ENCODE results near the gene FGF21. TPM values are rescaled to one million over a fixed set of nuclear protein-coding genes. Genes with fewer than 3 reads are reported as not detected.
"Not testable (repeated sequence)": the region's sequence is repeated elsewhere in the genome, so short reads cannot be mapped to it uniquely, and the experiment has no call there.

FGF21 gene
- total RNA-seq, 2 experiments from 2014 or later, result not detected

DNA sequence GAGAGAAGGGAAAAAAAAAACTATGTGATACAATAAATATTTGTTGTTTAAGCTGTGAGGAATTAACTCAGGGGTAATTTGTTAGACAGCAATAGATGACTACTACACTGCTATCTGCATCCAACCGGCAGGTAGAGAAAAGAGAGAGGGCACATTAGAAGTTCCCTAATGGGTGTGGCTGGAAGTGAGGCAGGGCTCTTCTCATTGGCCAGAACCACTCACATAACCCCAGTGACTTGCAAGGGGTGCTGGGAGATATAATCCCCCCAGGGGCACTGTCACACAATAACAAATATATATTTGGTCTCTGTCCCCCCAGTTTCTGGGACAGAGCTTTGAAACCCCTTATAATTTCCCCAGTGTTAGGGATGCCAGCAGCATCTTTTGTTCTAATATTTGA, 24.3 kb downstream of the FGF21 start:
- CTCF ChIA-PET, result interaction anchor here (1.5 to 1.6 kb wide), 2 partner anchors 8 to 63 kb away, joined by 4 to 11 read pairs; no protein-coding TSS in a partner anchor
- POLR2A ChIA-PET, result no interaction called here
- TF ChIP-seq CTCF (IDR thresholded peaks at IDR 0.05), result no peak
- Mint-ChIP-seq H3K27me3 (peaks cover 3% of the 10 kb centered on the region), H3K4me3 (no peak overlapping the region), H3K27ac (no peak overlapping the region), H3K4me1 (ENCODE audit: low read depth) (peaks cover 3% of the 10 kb centered on the region), H3K36me3 (ENCODE audit: low read depth) (no peaks in the 10 kb centered on the region), H3K9me3 (no peaks in the 10 kb centered on the region)
- intact Hi-C loops (cut with micrococcal nuclease), result no loop called here
- DNase-seq (no peak), ATAC-seq (peak; percentile 27)

- H3K9me3 Mint-ChIP-seq, result no peaks in the 10 kb centered on the region
- H3K27ac Mint-ChIP-seq, result no peak overlapping the region
- H3K27me3 Mint-ChIP-seq, result peaks cover 3% of the 10 kb centered on the region
- ChIA-PET POLR2A (no interaction called here), CTCF (interaction anchor here (4.9 kb wide), 1 partner anchor 62 kb away, joined by 32 read pairs; no protein-coding TSS in a partner anchor)
- intact Hi-C loops (cut with micrococcal nuclease), result no loop called here
- H3K36me3 Mint-ChIP-seq (ENCODE audit: low read depth), result no peaks in the 10 kb centered on the region
- no peak overlapping the region for H3K4me3 Mint-ChIP-seq
- TF ChIP-seq CTCF (IDR thresholded peaks at IDR 0.05), result no peak
- DNase-seq (no peak), ATAC-seq (no peak)
- H3K4me1 Mint-ChIP-seq (ENCODE audit: low read depth), result peaks cover 3% of the 10 kb centered on the region
Observed at GRCh38 chr19:48780631-48781391, 25.5 kb downstream of the FGF21 start.

- TF ChIP-seq CTCF (IDR thresholded peaks at IDR 0.05), result no peak
- no peaks in the 10 kb centered on the region for H3K36me3 Mint-ChIP-seq (ENCODE audit: low read depth)
- H3K9me3 Mint-ChIP-seq, result no peaks in the 10 kb centered on the region
- ChIA-PET POLR2A (interaction anchor here (1.6 kb wide), 1 partner anchor 55 kb away, joined by 5 read pairs; no protein-coding TSS in a partner anchor), CTCF (interaction anchor here (2.0 to 4.9 kb wide), 3 partner anchors 11 to 58 kb away, joined by 6 to 32 read pairs (median 12); partner anchors contain the start of gene HSD17B14)
- no peak overlapping the region for H3K27ac Mint-ChIP-seq
- ATAC-seq, result no peak
- H3K27me3 Mint-ChIP-seq, result peaks cover 3% of the 10 kb centered on the region
- DNase-seq, result no peak
- no peak overlapping the region for H3K4me3 Mint-ChIP-seq
- intact Hi-C loops (cut with micrococcal nuclease), result no loop called here
- H3K4me1 Mint-ChIP-seq (ENCODE audit: low read depth), result peaks cover 3% of the 10 kb centered on the region
Observed at GRCh38 chr19:48784527-48784926, 29.2 kb downstream of the FGF21 start.

DNA sequence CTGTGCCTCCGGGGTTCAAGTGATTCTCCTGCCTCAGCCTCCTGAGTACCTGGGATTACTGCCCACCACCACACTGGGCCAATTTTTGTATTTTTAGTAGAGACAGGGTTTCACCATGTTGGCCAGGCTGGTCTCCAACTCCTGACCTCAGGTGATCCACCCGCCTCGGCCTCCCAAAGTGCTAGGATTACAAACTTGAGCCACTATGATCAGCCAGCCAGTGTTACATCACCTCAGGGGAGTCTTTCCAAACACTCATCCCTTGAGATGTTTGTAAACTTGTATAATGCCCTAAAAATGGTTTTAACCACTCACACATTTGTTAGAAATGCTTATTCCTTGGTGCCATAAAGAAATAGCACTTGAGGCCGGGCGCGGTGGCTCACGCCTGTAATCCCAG, 31.1 kb downstream of the FGF21 start:
- ATAC-seq; H3K9me3 Mint-ChIP-seq; H3K27ac Mint-ChIP-seq; intact Hi-C loops (cut with micrococcal nuclease); H3K27me3 Mint-ChIP-seq; H3K4me1 Mint-ChIP-seq (ENCODE audit: low read depth); DNase-seq; POLR2A ChIA-PET; H3K4me3 Mint-ChIP-seq; H3K36me3 Mint-ChIP-seq (ENCODE audit: low read depth): not testable (repeated sequence)
- CTCF ChIA-PET, result interaction anchor here (0.7 to 5.9 kb wide), 7 partner anchors 9 to 184 kb away, joined by 3 to 45 read pairs (median 12); partner anchors contain the start of genes BCAT2 and HSD17B14

DNA sequence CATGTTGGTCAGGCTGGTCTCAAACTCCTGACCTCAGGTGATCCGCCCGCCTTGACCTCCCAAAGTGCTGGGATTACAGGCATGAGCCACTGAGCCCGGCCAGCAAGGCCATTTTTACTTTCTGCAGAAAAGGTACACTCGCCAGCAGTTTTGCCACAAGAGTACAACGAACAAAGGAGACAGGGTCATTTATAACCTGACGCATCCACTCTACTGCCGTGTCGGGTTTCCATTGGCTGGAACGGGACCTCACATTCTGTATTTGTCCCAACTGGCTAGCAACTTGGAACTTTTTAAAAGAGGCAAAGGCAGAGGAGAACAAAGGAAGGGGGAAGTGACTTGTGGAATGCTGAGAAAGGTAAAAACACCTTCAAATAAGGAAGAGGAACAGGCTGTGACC, 32.0 kb downstream of the FGF21 start:
- H3K36me3 Mint-ChIP-seq (ENCODE audit: low read depth); H3K4me3 Mint-ChIP-seq; H3K9me3 Mint-ChIP-seq; H3K27ac Mint-ChIP-seq; intact Hi-C loops (cut with micrococcal nuclease); H3K4me1 Mint-ChIP-seq (ENCODE audit: low read depth); H3K27me3 Mint-ChIP-seq; DNase-seq; ATAC-seq: not testable (repeated sequence)
- POLR2A ChIA-PET, result interaction anchor here (0.8 to 1.3 kb wide), 3 partner anchors 51 to 179 kb away, joined by 4 to 5 read pairs (median 5); no protein-coding TSS in a partner anchor
- CTCF ChIA-PET, result interaction anchor here (0.7 to 9.9 kb wide), 34 partner anchors 9 to 342 kb away, joined by 3 to 227 read pairs (median 4); partner anchors contain the start of genes BCAT2, CA11, FUT2 and GYS1

GRCh38 chr19:48793271-48793670, 37.9 kb downstream of the FGF21 start:
- POLR2A ChIA-PET, result interaction anchor here (0.7 kb wide), 2 partner anchors 44 to 49 kb away, joined by 3 read pairs; no protein-coding TSS in a partner anchor
- no peak overlapping the region for H3K27ac Mint-ChIP-seq
- no peak for TF ChIP-seq CTCF (IDR thresholded peaks at IDR 0.05)
- peaks cover 8% of the 10 kb centered on the region for H3K4me1 Mint-ChIP-seq (ENCODE audit: low read depth)
- DNase-seq (no peak), ATAC-seq (no peak)
- H3K9me3 Mint-ChIP-seq, result no peaks in the 10 kb centered on the region
- intact Hi-C loops (cut with micrococcal nuclease), result no loop called here
- CTCF ChIA-PET, result interaction anchor here (0.9 to 9.9 kb wide), 4 partner anchors 18 to 177 kb away, joined by 4 to 227 read pairs (median 14); partner anchors contain the start of genes BCAT2 and HSD17B14
- H3K4me3 Mint-ChIP-seq, result no peak overlapping the region
- no peaks in the 10 kb centered on the region for H3K27me3 Mint-ChIP-seq
- H3K36me3 Mint-ChIP-seq (ENCODE audit: low read depth), result no peaks in the 10 kb centered on the region

Data from activated CD8-positive, alpha-beta T cell treated with anti-CD3 and anti-CD28 coated beads for 36 hours (primary cell).